Sigmoid colon (tissue), 7 donors: Measurements from ENCODE around the gene QDPR. TPM values are rescaled to one million over a fixed set of nuclear protein-coding genes. Genes with fewer than 3 reads are reported as not detected.

Source experiments
- DNase-seq: peaks from one replicate; pipeline ENCODE4 v3.0.0-alpha.2; 2019
- H3K27ac ChIP-seq, 4 donors: fragments of 200-600 bp; sonication (generic); one replicate each; pipeline ENCODE4 v1.5.1; 2016 to 2019; ENCODE audit warnings: mild to moderate bottlenecking in 1 of 4
- H3K27me3 ChIP-seq, 3 donors: fragments of 200-600 bp; sonication (generic); one replicate each; pipeline ENCODE4 v1.5.1; 2019; ENCODE audit warnings: mild to moderate bottlenecking in 1 of 3
- H3K36me3 ChIP-seq, 4 donors: fragments of 200-600 bp; sonication (generic); one replicate each; pipeline ENCODE4 v1.5.1; 2016 to 2019
- H3K4me1 ChIP-seq, 4 donors: fragments of 200-600 bp; sonication (generic); one replicate each; pipeline ENCODE4 v1.5.1; 2017 to 2019
- H3K4me3 ChIP-seq, 4 donors: fragments of 200-600 bp; sonication (generic); one replicate each; pipeline ENCODE4 v1.5.1; 2017 to 2019; ENCODE audit warnings: mild to moderate bottlenecking in 2 of 4, moderate library complexity in 1 of 4
- H3K9me3 ChIP-seq, 4 donors: fragments of 200-600 bp in 3 of 4; sonication (generic) in 3 of 4; one replicate each; pipeline versions ENCODE4 v1.5.1 to v1.6.1; 2013 to 2019
- EP300 ChIP-seq, 4 donors: sonication (generic); formaldehyde crosslinking; IDR thresholded peaks; one replicate each; pipeline ENCODE4 v1.6.1; 2017; ENCODE audit warnings: antibody characterized with exemption in 4 of 4
- POLR2A ChIP-seq, 2 donors: fragments of 450-650 bp; IDR thresholded peaks; one replicate each; pipeline ENCODE4 v1.6.1; 2016; ENCODE audit warnings: antibody characterized with exemption in 2 of 2, mild to moderate bottlenecking in 2 of 2, moderate library complexity in 2 of 2
- POLR2AphosphoS5 ChIP-seq, 4 donors: sonication (generic); formaldehyde crosslinking; IDR thresholded peaks; one replicate each; pipeline ENCODE4 v1.6.1; 2017; ENCODE audit warnings: antibody characterized with exemption in 4 of 4
- WGBS, 2 donors: extraction: QIAGEN DNeasy Blood & Tissue Kit; methylation state at CpG; one replicate each; pipeline ENCODE4 v1.1.7; 2013; 5-methylcytosine and 5-hydroxymethylcytosine counted together
- intact Hi-C: fragments of 100-400 bp; cut with DNase I; formaldehyde crosslinking; loops from one replicate; pipeline ENCODE4 v1.15.1; 2023
- polyA plus RNA-seq, 3 donors: library from polyadenylated mRNA; stranded (reverse); fragments of 200-250 nt; gene quantifications; one replicate each; pipeline ENCODE4 v1.2.3, GENCODE V29; 2013
- total RNA-seq, 4 donors: library from RNA; depleted of rRNA; stranded (reverse); fragments of >200 nt; gene quantifications; one replicate each; pipeline ENCODE4 v1.1.0, GENCODE V29; 2016
- TF ChIP-seq, protein P1 (sequence below), 4 experiments: fragments of 450-650 bp in 3 of 4; fragments of 200-600 bp in 1 of 4; IDR thresholded peaks; one replicate each; pipeline ENCODE4 v1.5.1; 2016 to 2019; ENCODE audit warnings: antibody characterized with exemption in 4 of 4, mild to moderate bottlenecking in 3 of 4, moderate library complexity in 2 of 4
- donor health status: healthy with polysubstance abuse.
- donor health status: Bipolar disorder and iron deficiency.
- donor health status: healthy.

QDPR gene
- total and polyA plus RNA-seq, 7 donors = 8.7 to 28.9 (median 19.7) TPM

DNA sequence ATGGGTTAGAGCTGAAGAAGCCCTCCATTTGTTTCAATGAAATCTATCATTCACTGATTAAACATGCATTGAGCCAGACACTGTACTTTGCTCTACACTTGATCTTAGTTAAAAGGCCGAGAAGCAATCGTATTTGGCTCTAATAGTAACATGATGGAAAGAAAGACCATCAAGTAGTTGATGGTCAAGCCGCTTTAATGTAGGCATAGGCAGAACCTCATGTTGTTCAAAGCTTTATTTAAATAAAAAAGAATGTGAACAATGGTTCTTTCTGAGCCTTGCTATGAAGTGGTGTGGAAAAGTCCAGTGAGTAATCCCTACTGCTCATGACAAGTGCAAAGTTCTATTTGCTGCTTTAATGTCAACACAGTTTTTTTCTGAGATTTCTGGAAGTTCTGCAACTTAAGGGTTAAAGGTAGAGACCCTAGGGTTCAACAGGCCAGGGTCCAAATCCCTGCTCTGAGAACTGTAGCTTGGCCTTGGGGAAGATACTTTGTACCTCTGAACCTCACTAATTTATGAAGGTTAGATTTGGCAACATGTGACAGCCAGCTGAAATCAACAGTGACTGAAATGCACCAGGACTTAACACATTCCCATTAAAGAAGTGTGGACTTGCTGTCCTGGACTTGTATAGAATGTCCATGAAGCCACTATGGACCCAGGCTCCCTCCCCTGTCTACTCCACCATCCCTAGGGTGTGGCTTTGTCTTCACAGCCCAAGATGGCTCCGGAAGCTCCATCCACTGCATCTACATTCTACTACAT, 47.2 kb upstream of the QDPR start:
- Histone ChIP-seq H3K27ac (no peak overlapping the region), H3K4me3 (no peak overlapping the region), H3K27me3 (no peaks in the 10 kb centered on the region), H3K9me3 (no peaks in the 10 kb centered on the region), H3K36me3 (no peaks in the 10 kb centered on the region), H3K4me1 (no peaks in the 10 kb centered on the region)
- no peak for DNase-seq
- WGBS, 2 donors = 90 to 94% methylated on average over 4 of the region's 4 CpGs
- TF ChIP-seq EP300 (IDR thresholded peaks at IDR 0.05) (no peak), POLR2A (IDR thresholded peaks at IDR 0.05) (no peak), POLR2AphosphoS5 (IDR thresholded peaks at IDR 0.05) (no peak)
- TF ChIP-seq, protein P1, sequence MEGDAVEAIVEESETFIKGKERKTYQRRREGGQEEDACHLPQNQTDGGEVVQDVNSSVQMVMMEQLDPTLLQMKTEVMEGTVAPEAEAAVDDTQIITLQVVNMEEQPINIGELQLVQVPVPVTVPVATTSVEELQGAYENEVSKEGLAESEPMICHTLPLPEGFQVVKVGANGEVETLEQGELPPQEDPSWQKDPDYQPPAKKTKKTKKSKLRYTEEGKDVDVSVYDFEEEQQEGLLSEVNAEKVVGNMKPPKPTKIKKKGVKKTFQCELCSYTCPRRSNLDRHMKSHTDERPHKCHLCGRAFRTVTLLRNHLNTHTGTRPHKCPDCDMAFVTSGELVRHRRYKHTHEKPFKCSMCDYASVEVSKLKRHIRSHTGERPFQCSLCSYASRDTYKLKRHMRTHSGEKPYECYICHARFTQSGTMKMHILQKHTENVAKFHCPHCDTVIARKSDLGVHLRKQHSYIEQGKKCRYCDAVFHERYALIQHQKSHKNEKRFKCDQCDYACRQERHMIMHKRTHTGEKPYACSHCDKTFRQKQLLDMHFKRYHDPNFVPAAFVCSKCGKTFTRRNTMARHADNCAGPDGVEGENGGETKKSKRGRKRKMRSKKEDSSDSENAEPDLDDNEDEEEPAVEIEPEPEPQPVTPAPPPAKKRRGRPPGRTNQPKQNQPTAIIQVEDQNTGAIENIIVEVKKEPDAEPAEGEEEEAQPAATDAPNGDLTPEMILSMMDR (IDR thresholded peaks at IDR 0.05) = no peak
- intact Hi-C loops = no loop called here

DNA sequence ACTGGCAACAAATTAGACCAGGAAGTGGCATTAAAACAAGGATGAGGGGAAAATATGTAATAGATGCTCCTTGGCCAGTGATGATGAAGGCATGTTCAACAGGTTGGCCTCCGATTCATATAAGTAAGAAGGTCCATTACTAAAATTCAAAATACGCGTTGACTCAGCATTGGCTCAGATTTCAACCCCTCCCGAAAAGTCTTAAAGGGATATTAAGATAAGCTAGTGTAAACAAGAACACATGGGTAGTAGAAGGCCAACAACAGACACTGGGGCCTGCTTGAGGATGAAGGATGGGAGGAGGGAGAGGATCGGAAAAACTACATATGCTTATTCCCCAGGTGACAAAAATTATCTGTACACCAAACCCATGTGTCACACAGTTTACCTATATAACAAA, 46.0 kb upstream of the QDPR start:
- DNase-seq = no peak
- H3K27ac ChIP-seq = no peak overlapping the region
- H3K9me3 ChIP-seq = no peaks in the 10 kb centered on the region
- H3K4me1 ChIP-seq = no peaks in the 10 kb centered on the region
- no peaks in the 10 kb centered on the region for H3K27me3 ChIP-seq
- no peak overlapping the region for H3K4me3 ChIP-seq
- 72 to 87% methylated on average over 5 of the region's 5 CpGs for WGBS, 2 donors
- intact Hi-C loops = no loop called here
- TF ChIP-seq POLR2AphosphoS5 (IDR thresholded peaks at IDR 0.05) (no peak), EP300 (IDR thresholded peaks at IDR 0.05) (no peak), POLR2A (IDR thresholded peaks at IDR 0.05) (no peak)
- TF ChIP-seq, protein P1 (IDR thresholded peaks at IDR 0.05) = no peak
- no peaks in the 10 kb centered on the region for H3K36me3 ChIP-seq

DNA sequence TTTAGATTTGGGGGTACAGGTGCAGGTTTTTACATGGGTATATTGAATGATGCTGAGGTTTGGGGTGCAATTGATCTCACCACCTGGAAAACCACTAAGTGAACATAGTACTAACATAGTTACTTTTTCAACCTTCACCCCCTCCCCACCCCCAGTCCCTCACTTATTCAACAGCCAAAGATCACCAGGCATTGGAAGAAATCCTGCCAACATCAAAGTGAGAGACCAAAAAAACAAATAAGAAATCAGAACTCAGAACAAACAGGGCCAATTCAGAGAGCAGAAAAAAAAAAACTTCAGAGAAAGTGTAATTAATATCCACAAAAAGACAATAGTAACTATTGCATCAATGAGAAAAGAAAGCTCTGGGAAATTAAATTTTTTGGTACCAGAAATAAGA, 44.6 kb upstream of the QDPR start:
- H3K4me1 ChIP-seq = no peaks in the 10 kb centered on the region
- no peak overlapping the region for H3K4me3 ChIP-seq
- peaks cover 0 to 3% (median 0%) of the 10 kb centered on the region in 3 donors for H3K27me3 ChIP-seq
- H3K9me3 ChIP-seq = no peaks in the 10 kb centered on the region
- TF ChIP-seq, protein P1 (IDR thresholded peaks at IDR 0.05) = no peak
- TF ChIP-seq POLR2AphosphoS5 (IDR thresholded peaks at IDR 0.05) (no peak), EP300 (IDR thresholded peaks at IDR 0.05) (no peak), POLR2A (IDR thresholded peaks at IDR 0.05) (no peak)
- H3K36me3 ChIP-seq = no peaks in the 10 kb centered on the region
- intact Hi-C loops = no loop called here
- DNase-seq = no peak
- H3K27ac ChIP-seq = no peak overlapping the region

DNA sequence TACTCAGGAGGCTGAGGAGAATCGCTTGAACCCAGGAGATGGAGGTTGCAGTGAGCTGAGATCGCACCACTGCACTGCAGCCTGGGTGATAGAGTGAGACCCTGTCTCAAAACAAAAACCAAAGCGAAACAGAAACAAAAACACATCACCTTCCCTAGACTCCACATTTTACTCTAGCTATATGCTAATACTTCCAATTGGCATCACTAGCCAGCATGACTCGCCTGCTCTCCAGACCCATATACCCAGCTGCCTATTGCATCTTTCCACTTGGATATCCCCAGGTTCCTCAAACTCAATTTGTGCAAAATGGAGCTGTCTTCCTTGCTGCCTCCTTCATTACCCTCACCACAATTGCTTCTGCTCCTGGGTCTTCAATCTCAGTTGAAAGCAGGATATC, 42.7 kb upstream of the QDPR start:
- DNase-seq = no peak
- intact Hi-C loops = no loop called here
- no peak overlapping the region for H3K4me3 ChIP-seq
- 65 to 83% methylated on average over 4 of the region's 4 CpGs for WGBS, 2 donors
- H3K9me3 ChIP-seq = no peaks in the 10 kb centered on the region
- peaks cover 0 to 3% (median 0%) of the 10 kb centered on the region in 3 donors for H3K27me3 ChIP-seq
- H3K36me3 ChIP-seq = no peaks in the 10 kb centered on the region
- TF ChIP-seq POLR2A (IDR thresholded peaks at IDR 0.05) (no peak), EP300 (IDR thresholded peaks at IDR 0.05) (no peak), POLR2AphosphoS5 (IDR thresholded peaks at IDR 0.05) (no peak)
- TF ChIP-seq, protein P1 (IDR thresholded peaks at IDR 0.05) = no peak
- no peaks in the 10 kb centered on the region for H3K4me1 ChIP-seq
- no peak overlapping the region for H3K27ac ChIP-seq

DNA sequence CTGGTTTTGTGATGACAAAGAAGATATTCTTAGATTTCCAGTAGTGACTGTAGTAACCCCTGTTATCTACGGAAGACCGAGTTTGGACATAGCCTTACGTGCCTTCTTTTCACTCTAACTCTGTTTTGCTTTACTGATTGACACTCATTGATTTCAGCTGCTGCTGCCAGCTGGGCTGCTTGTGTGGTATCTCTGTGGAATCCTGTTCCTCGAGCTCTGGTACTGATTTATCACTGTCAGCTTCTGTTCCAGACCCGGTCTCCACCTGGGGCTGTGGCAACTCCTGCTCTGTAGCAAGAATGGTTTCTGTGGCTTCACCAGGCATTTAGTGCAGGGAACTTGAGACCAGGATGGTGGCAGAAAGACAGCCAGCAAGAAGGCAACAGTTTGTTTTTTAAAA, 40.5 kb upstream of the QDPR start:
- H3K27ac ChIP-seq = no peak overlapping the region
- H3K9me3 ChIP-seq = no peaks in the 10 kb centered on the region
- H3K36me3 ChIP-seq = no peaks in the 10 kb centered on the region

More for the DNA sequence above, 40.5 kb upstream of the QDPR start:
- no peaks in the 10 kb centered on the region for H3K4me1 ChIP-seq
- no peak for DNase-seq
- TF ChIP-seq POLR2A (IDR thresholded peaks at IDR 0.05) (no peak), EP300 (IDR thresholded peaks at IDR 0.05) (no peak), POLR2AphosphoS5 (IDR thresholded peaks at IDR 0.05) (no peak)
- TF ChIP-seq, protein P1 (IDR thresholded peaks at IDR 0.05) = no peak
- WGBS, 2 donors = 65 to 66% methylated on average over 5 of the region's 5 CpGs
- intact Hi-C loops = no loop called here
- peaks cover 0 to 3% (median 0%) of the 10 kb centered on the region in 3 donors for H3K27me3 ChIP-seq
- no peak overlapping the region for H3K4me3 ChIP-seq
